Esophagus squamous epithelium (tissue), 4 donors: ENCODE measurements around the gene CFAP90.

Source experiments
- CTCF ChIP-seq, 6 experiments: fragments of 450-650 bp in 4 of 6; fragments of 200-600 bp in 2 of 6; sonication (generic) in 2 of 6; IDR thresholded peaks; one replicate each; pipeline ENCODE4 v1.5.1; 2016 to 2019; ENCODE audit warnings: antibody characterized with exemption in 6 of 6, mild to moderate bottlenecking in 4 of 6, moderate library complexity in 4 of 6
- POLR2A ChIP-seq, 4 donors: fragments of 450-650 bp; IDR thresholded peaks; one replicate each; pipeline ENCODE4 v1.6.1; 2017; ENCODE audit warnings: antibody characterized with exemption in 4 of 4, mild to moderate bottlenecking in 4 of 4, moderate library complexity in 3 of 4

- TF ChIP-seq CTCF (IDR thresholded peaks at IDR 0.05) (no peak), POLR2A (IDR thresholded peaks at IDR 0.05) (no peak)
Observed at GRCh38 chr5:7784683-7785380, 66.1 kb downstream of the CFAP90 start.
